ENCODE results near the gene IFNA8. TPM values are rescaled to one million over a fixed set of nuclear protein-coding genes. Genes with fewer than 3 reads are reported as not detected.
A peak's percentile ranks its signal among the peaks of the same experiment; 100 is the strongest.

The IFNA8 gene
- total RNA-seq, 2 experiments from 2014 or later, result not detected

DNA sequence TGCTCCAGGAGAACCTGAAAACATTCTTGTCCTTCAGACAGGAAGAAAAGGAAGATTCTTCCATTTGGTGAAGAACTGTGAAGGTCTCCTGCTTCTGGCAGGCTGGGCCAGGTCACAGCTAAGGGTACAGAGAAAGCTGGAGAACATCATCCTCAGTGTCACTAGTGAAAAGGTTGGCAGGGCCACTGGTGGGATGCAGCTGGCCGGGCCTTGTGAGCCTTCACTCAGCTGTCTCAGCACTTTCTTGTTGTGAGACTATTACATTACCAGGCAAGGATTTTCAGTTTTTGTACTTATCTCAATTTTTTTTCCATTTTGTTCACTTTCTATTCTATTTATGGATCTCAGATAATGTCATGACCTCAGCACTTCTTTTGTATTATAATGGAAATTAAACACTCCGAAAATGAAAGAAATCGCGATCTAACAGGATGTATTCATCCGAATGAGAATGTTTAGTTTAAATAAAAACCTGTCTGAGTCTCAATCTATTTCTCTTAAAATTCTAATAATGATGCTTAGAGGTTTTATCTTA lies 9.9 kb upstream of the IFNA8 start:
- TF ChIP-seq, protein P1, sequence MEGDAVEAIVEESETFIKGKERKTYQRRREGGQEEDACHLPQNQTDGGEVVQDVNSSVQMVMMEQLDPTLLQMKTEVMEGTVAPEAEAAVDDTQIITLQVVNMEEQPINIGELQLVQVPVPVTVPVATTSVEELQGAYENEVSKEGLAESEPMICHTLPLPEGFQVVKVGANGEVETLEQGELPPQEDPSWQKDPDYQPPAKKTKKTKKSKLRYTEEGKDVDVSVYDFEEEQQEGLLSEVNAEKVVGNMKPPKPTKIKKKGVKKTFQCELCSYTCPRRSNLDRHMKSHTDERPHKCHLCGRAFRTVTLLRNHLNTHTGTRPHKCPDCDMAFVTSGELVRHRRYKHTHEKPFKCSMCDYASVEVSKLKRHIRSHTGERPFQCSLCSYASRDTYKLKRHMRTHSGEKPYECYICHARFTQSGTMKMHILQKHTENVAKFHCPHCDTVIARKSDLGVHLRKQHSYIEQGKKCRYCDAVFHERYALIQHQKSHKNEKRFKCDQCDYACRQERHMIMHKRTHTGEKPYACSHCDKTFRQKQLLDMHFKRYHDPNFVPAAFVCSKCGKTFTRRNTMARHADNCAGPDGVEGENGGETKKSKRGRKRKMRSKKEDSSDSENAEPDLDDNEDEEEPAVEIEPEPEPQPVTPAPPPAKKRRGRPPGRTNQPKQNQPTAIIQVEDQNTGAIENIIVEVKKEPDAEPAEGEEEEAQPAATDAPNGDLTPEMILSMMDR (IDR thresholded peaks at IDR 0.05), result no peak
- DNase-seq, result no peak
- ChIA-PET CTCF (interaction anchor here (0.7 to 4.1 kb wide), 10 partner anchors 30 to 204 kb away, joined by 3 to 27 read pairs (median 4); no protein-coding TSS in a partner anchor), POLR2A (no interaction called here)
- no peaks in the 10 kb centered on the region for H3K9me3 Mint-ChIP-seq
- peaks cover 17% of the 10 kb centered on the region for H3K4me1 Mint-ChIP-seq (ENCODE audit: low read depth)
- no peak for ATAC-seq
- no peak overlapping the region for H3K27ac Mint-ChIP-seq
- H3K36me3 Mint-ChIP-seq (ENCODE audit: low read depth), result no peaks in the 10 kb centered on the region
- peaks cover 48% of the 10 kb centered on the region for H3K27me3 Mint-ChIP-seq
- intact Hi-C loops (cut with micrococcal nuclease), result loop anchor here (5.0 kb wide), 1 partner anchor 72 kb away; no protein-coding TSS in a partner anchor
- no peak overlapping the region for H3K4me3 Mint-ChIP-seq

- POLR2A ChIA-PET, result no interaction called here
- TF ChIP-seq, protein P1 (IDR thresholded peaks at IDR 0.05), result no peak
- ATAC-seq, result no peak
- H3K4me3 Mint-ChIP-seq, result no peak overlapping the region
- DNase-seq, result no peak
- peaks cover 53% of the 10 kb centered on the region for H3K27me3 Mint-ChIP-seq
- intact Hi-C loops (cut with micrococcal nuclease), result loop anchor here (5.0 kb wide), 1 partner anchor 73 kb away; no protein-coding TSS in a partner anchor
- no peaks in the 10 kb centered on the region for H3K9me3 Mint-ChIP-seq
- CTCF ChIA-PET, result interaction anchor here (1.6 to 4.1 kb wide), 3 partner anchors 8 to 74 kb away, joined by 3 to 27 read pairs (median 3); no protein-coding TSS in a partner anchor
- H3K36me3 Mint-ChIP-seq (ENCODE audit: low read depth), result no peaks in the 10 kb centered on the region
- H3K27ac Mint-ChIP-seq, result no peak overlapping the region
- peaks cover 17% of the 10 kb centered on the region for H3K4me1 Mint-ChIP-seq (ENCODE audit: low read depth)
Observed at GRCh38 chr9:21399956-21400355, 9.0 kb upstream of the IFNA8 start.

DNA sequence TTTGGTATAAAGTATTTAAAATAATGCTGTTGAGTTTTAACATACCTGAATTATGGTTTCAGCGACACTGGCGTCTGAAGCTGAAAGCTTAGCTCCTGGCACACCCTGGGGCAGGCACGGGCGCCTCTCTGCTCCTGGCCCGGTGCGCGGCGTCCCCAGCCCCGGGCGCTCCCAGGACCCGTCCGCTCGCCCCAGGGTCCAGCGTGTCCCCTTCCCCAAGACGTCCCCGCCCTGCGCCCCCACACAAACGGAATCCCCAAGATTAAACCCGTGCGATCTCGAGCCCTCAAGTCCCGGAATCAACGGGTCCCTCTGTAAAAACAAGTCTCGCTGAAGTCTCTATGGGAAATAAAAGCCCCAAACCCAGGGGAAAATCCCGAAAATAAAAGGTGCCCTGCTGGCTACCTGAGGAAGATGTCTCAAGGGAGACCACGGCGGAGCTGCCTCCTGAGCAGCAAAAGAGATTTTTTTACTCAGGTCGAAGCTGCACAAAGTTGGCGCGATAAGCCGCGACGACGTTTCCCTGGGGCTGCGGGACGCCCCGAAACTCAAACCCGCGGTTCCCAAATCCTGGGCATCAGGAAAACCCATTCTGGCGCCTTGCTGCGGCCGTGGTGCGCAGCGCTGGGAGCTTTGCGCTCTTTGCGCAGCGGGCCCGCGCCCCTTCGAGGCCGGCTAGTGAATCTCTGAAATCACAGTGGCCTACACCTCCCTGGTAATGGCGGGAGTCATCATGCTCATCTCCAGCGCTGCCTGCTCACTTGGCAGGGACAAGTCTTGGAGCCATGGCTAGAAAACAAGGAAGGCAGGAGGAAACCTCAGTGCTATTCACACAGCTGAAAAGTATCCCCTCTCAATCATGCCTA lies 6.3 kb upstream of the IFNA8 start:
- ATAC-seq (peak; percentile 34), DNase-seq (peak; percentile 28)
- Mint-ChIP-seq H3K4me3 (peak overlapping the region; percentile 61), H3K27ac (no peak overlapping the region), H3K27me3 (peaks cover 46% of the 10 kb centered on the region), H3K36me3 (ENCODE audit: low read depth) (no peaks in the 10 kb centered on the region), H3K9me3 (no peaks in the 10 kb centered on the region), H3K4me1 (ENCODE audit: low read depth) (peaks cover 9% of the 10 kb centered on the region)
- TF ChIP-seq, protein P1 (IDR thresholded peaks at IDR 0.05), result peak; percentile 12
- ChIA-PET POLR2A (interaction anchor here (0.6 to 1.6 kb wide), 3 partner anchors 10 to 79 kb away, joined by 3 to 5 read pairs (median 3); no protein-coding TSS in a partner anchor), CTCF (interaction anchor here (0.7 to 3.3 kb wide), 12 partner anchors 10 to 167 kb away, joined by 3 to 17 read pairs (median 4); no protein-coding TSS in a partner anchor)
- intact Hi-C loops (cut with micrococcal nuclease), result no loop called here

GRCh38 chr9:21404146-21404545 lies 4.8 kb upstream of the IFNA8 start:
- Mint-ChIP-seq H3K36me3 (ENCODE audit: low read depth) (no peaks in the 10 kb centered on the region), H3K4me3 (no peak overlapping the region), H3K27me3 (peaks cover 34% of the 10 kb centered on the region), H3K27ac (no peak overlapping the region), H3K9me3 (no peaks in the 10 kb centered on the region), H3K4me1 (ENCODE audit: low read depth) (peaks cover 9% of the 10 kb centered on the region)
- intact Hi-C loops (cut with micrococcal nuclease), result no loop called here
- ChIA-PET CTCF (interaction anchor here (3.3 kb wide), 1 partner anchor 75 kb away, joined by 17 read pairs; no protein-coding TSS in a partner anchor), POLR2A (interaction anchor here (0.7 kb wide), 1 partner anchor 73 kb away, joined by 3 read pairs; no protein-coding TSS in a partner anchor)
- TF ChIP-seq, protein P1 (IDR thresholded peaks at IDR 0.05), result no peak
- ATAC-seq (no peak), DNase-seq (no peak)
